Spleen (tissue), 7 donors: ENCODE data around the gene SMIM3.

Experiments used
- CTCF ChIP-seq, 11 experiments: fragments of 200-600 bp in 7 of 11; fragments of 450-650 bp in 4 of 11; sonication (generic) in 4 of 11; IDR thresholded peaks in 8 of 11; conservative IDR thresholded peaks in 3 of 11; 1 replicate in 7 of 11; 2 replicates in 4 of 11; pipeline versions ENCODE4 v1.4.0 to v1.8.0; 2016 to 2021; ENCODE audit warnings: antibody characterized with exemption in 11 of 11, inconsistent platforms in 4 of 11, mild to moderate bottlenecking in 1 of 11
- POLR2A ChIP-seq, 3 donors: fragments of 450-650 bp; IDR thresholded peaks; one replicate each; pipeline ENCODE4 v1.5.1; 2017; ENCODE audit warnings: antibody characterized with exemption in 3 of 3, mild to moderate bottlenecking in 1 of 3
- donor health status: DM: no; HTN: no; CAD: no; lungs with moderate emphysema.
- donor health status: DM: no; HTN: no; CAD: no.
- donor health status: DM: no; HTN: no; CAD: no.

GRCh38 chr5:150836064-150836463 is 57.5 kb downstream of the SMIM3 start:
- TF ChIP-seq POLR2A (IDR thresholded peaks at IDR 0.05) (no peak), CTCF (IDR thresholded peaks at IDR 0.05 in 8 of 11, conservative IDR thresholded peaks at IDR 0.05 in 3 of 11) (no peak)
